HepG2 (cell line): ENCODE data around the gene ACVR1B. TPM values are rescaled to one million over a fixed set of nuclear protein-coding genes. Genes with fewer than 3 reads are reported as not detected.

Experiments
- BRD4 ChIP-seq: sonication (generic); formaldehyde crosslinking; IDR thresholded peaks from 2 replicates; pipeline ENCODE4 v1.4.0; 2020; ENCODE audit warnings: missing genetic modification reagents
- CREB1 ChIP-seq, 2 experiments: fragments of 450-650 bp in 1 of 2; IDR thresholded peaks; 2 replicates each; pipeline ENCODE4 v1.6.1; 2016 to 2017; ENCODE audit warnings: control low read depth in 1 of 2, mild to moderate bottlenecking in 1 of 2, missing compliant biosample characterization in 1 of 2, missing genetic modification characterization in 1 of 2
- FOXA1 ChIP-seq, 2 experiments: fragments of 450-650 bp in 1 of 2; sonication (generic) in 1 of 2; formaldehyde crosslinking in 1 of 2; IDR thresholded peaks; 2 replicates each; pipeline versions ENCODE4 v1.4.0 to v1.6.1; 2016 to 2020; ENCODE audit warnings: missing genetic modification reagents in 1 of 2
- GTF2F1 ChIP-seq: fragments of 150-350 bp; IDR thresholded peaks from 2 replicates; pipeline ENCODE4 v1.6.1; 2014; ENCODE audit warnings: low read length
- KDM2A ChIP-seq: sonication (generic); formaldehyde crosslinking; IDR thresholded peaks from 2 replicates; pipeline ENCODE4 v1.4.0; 2020; ENCODE audit warnings: low read depth, missing genetic modification reagents, borderline replicate concordance
- MEIS1 ChIP-seq: sonication (generic); formaldehyde crosslinking; IDR thresholded peaks from 2 replicates; pipeline ENCODE4 v1.9.0; 2021; ENCODE audit warnings: mild to moderate bottlenecking, missing genetic modification reagents, moderate library complexity, borderline replicate concordance
- NFKB2 ChIP-seq: sonication (generic); formaldehyde crosslinking; IDR thresholded peaks from 2 replicates; pipeline ENCODE4 v1.4.0; 2020; ENCODE audit warnings: missing genetic modification reagents, borderline replicate concordance
- NFYB ChIP-seq: sonication (generic); formaldehyde crosslinking; IDR thresholded peaks from 2 replicates; pipeline ENCODE4 v1.4.0; 2020; ENCODE audit warnings: missing genetic modification reagents
- PLSCR1 ChIP-seq: sonication (generic); formaldehyde crosslinking; IDR thresholded peaks from 2 replicates; pipeline ENCODE4 v1.5.0; 2020; ENCODE audit warnings: missing genetic modification reagents, mild to moderate bottlenecking, borderline replicate concordance
- ZBTB46 ChIP-seq: sonication (generic); formaldehyde crosslinking; IDR thresholded peaks from 2 replicates; pipeline ENCODE4 v1.4.0; 2020; ENCODE audit warnings: mild to moderate bottlenecking, missing genetic modification reagents, borderline replicate concordance
- ZBTB7A ChIP-seq: sonication (generic); formaldehyde crosslinking; IDR thresholded peaks from 2 replicates; pipeline ENCODE4 v1.8.0; 2022; ENCODE audit warnings: mild to moderate bottlenecking, missing genetic modification reagents
- ZNF101 ChIP-seq: sonication (generic); formaldehyde crosslinking; IDR thresholded peaks from 2 replicates; pipeline ENCODE4 v1.4.0; 2020; ENCODE audit warnings: mild to moderate bottlenecking, low read depth, missing genetic modification reagents, borderline replicate concordance
- ZNF275 ChIP-seq: sonication (generic); formaldehyde crosslinking; IDR thresholded peaks from 2 replicates; pipeline ENCODE4 v1.8.0; 2022; ENCODE audit warnings: missing genetic modification reagents, mild to moderate bottlenecking, inconsistent platforms, borderline replicate concordance
- ZNF503 ChIP-seq: sonication (generic); formaldehyde crosslinking; IDR thresholded peaks from 2 replicates; pipeline ENCODE4 v1.4.0; 2020; ENCODE audit warnings: missing genetic modification reagents
- ZNF580 ChIP-seq: IDR thresholded peaks from 2 replicates; pipeline ENCODE4 v1.6.1; 2016; ENCODE audit warnings: low read depth, borderline replicate concordance
- ZNF792 ChIP-seq: IDR thresholded peaks from 2 replicates; pipeline ENCODE4 v1.6.1; 2016
- ZZZ3 ChIP-seq: sonication (generic); formaldehyde crosslinking; IDR thresholded peaks from 2 replicates; pipeline ENCODE4 v1.4.0; 2020; ENCODE audit warnings: missing genetic modification reagents, mild to moderate bottlenecking, borderline replicate concordance
- polyA plus RNA-seq, 8 experiments: library from polyadenylated mRNA; depleted of rRNA in 3 of 8; stranded (reverse) in 7 of 8; unstranded in 1 of 8; fragments of >200 nt; fragmentation: Illumina TruSeq in 4 of 8; extraction: Trizol in 4 of 8; gene quantifications; 2 replicates each; pipeline versions ENCODE4 v1.2.1 to v1.2.3, GENCODE V29; 2011 to 2016; ENCODE audit warnings: low read depth in 4 of 8, missing spikeins in 1 of 8, mixed read lengths in 1 of 8; ENCODE audit not compliant: insufficient read depth in 1 of 8
- total RNA-seq, 5 experiments: library from RNA; depleted of rRNA; stranded (reverse); fragments of >200 nt; fragmentation: Illumina TruSeq; extraction: Trizol; gene quantifications; 2 replicates each; pipeline ENCODE4 v1.2.3, GENCODE V29; 2016; ENCODE audit warnings: low read depth in 1 of 5
- TF ChIP-seq, protein P1 (sequence below): sonication (generic); formaldehyde crosslinking; IDR thresholded peaks from 2 replicates; pipeline ENCODE4 v1.4.0; 2020; ENCODE audit warnings: missing genetic modification reagents, borderline replicate concordance

The ACVR1B gene
- total and polyA plus RNA-seq, 2 of the 13 experiments (the other 11 are each of a cell fraction or from before 2014, with no cell fraction given) = 8.9 to 12.1 TPM

GRCh38 chr12:51976376-51977160 lies 25.1 kb downstream of the ACVR1B start (continued):
- no peak for TF ChIP-seq GTF2F1
- no peak for TF ChIP-seq NFYB (CRISPR knock-in tag)
- no peak for TF ChIP-seq ZZZ3 (CRISPR knock-in tag)
- TF ChIP-seq ZBTB46 (CRISPR knock-in tag) = no peak
- TF ChIP-seq ZNF580 (CRISPR knock-in tag) = no peak
- no peak for TF ChIP-seq FOXA1 (IDR thresholded peaks at IDR 0.05)
- TF ChIP-seq FOXA1 (CRISPR knock-in tag; IDR thresholded peaks at IDR 0.05) = no peak
- TF ChIP-seq ZNF792 = no peak
- TF ChIP-seq ZBTB7A (CRISPR knock-in tag) = no peak
- TF ChIP-seq ZNF101 = no peak
- no peak for TF ChIP-seq NFKB2 (CRISPR knock-in tag)
- TF ChIP-seq, protein P1, sequence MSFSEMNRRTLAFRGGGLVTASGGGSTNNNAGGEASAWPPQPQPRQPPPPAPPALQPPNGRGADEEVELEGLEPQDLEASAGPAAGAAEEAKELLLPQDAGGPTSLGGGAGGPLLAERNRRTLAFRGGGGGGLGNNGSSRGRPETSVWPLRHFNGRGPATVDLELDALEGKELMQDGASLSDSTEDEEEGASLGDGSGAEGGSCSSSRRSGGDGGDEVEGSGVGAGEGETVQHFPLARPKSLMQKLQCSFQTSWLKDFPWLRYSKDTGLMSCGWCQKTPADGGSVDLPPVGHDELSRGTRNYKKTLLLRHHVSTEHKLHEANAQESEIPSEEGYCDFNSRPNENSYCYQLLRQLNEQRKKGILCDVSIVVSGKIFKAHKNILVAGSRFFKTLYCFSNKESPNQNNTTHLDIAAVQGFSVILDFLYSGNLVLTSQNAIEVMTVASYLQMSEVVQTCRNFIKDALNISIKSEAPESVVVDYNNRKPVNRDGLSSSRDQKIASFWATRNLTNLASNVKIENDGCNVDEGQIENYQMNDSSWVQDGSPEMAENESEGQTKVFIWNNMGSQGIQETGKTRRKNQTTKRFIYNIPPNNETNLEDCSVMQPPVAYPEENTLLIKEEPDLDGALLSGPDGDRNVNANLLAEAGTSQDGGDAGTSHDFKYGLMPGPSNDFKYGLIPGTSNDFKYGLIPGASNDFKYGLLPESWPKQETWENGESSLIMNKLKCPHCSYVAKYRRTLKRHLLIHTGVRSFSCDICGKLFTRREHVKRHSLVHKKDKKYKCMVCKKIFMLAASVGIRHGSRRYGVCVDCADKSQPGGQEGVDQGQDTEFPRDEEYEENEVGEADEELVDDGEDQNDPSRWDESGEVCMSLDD (CRISPR knock-in tag) = no peak
- no peak for TF ChIP-seq CREB1 (IDR thresholded peaks at IDR 0.05)
- TF ChIP-seq CREB1 (CRISPR knock-in tag; IDR thresholded peaks at IDR 0.05) = no peak
- 0 out of 2 replicates have a peak, but pooled peaks have one; percentile 18 for TF ChIP-seq MEIS1 (CRISPR knock-in tag)
- TF ChIP-seq PLSCR1 (CRISPR knock-in tag) = no peak
- 0 out of 2 replicates have a peak, but pooled peaks have one; percentile 32 for TF ChIP-seq ZNF503 (CRISPR knock-in tag)
- TF ChIP-seq KDM2A (CRISPR knock-in tag) = no peak
- TF ChIP-seq BRD4 (CRISPR knock-in tag) = no peak
- TF ChIP-seq ZNF275 (CRISPR knock-in tag) = no peak
